ENCODE data around the gene AFG1L.

AFG1L gene

GRCh38 chr6:108421366-108421765, 126.5 kb downstream of the AFG1L start:
- no peak overlapping the region for H3K27ac ChIP-seq (ENCODE audit: low read depth, low read length)
- no peak overlapping the region for H3K56ac ChIP-seq (ENCODE audit: low read length)
- H2BK120ac ChIP-seq (ENCODE audit: low read depth, low read length), result no peak overlapping the region
- no peak overlapping the region for H3K9ac ChIP-seq (ENCODE audit: low read length)
- no peaks in the 10 kb centered on the region for H3K27me3 ChIP-seq (ENCODE audit: insufficient read depth, low read length, poor library complexity)
- H3K79me1 ChIP-seq (ENCODE audit: low read length), result no peaks in the 10 kb centered on the region
- H2BK15ac ChIP-seq (replicated peaks; ENCODE audit: low read depth), result no peak overlapping the region
- no peak overlapping the region for H4K8ac ChIP-seq (ENCODE audit: low read depth, low read length)
- no peaks in the 10 kb centered on the region for H3K79me2 ChIP-seq (ENCODE audit: control insufficient read depth, insufficient read depth, low read length)
- no peak for DNase-seq
- no peak overlapping the region for H4K5ac ChIP-seq (ENCODE audit: low read length)
- no peaks in the 10 kb centered on the region for H3K36me3 ChIP-seq (ENCODE audit: control insufficient read depth, insufficient read depth, low read length)
- H2AK5ac ChIP-seq (ENCODE audit: low read length), result no peak overlapping the region
- no peak overlapping the region for H2BK5ac ChIP-seq (ENCODE audit: low read length)
- H3K4me3 ChIP-seq (ENCODE audit: low read length), result no peak overlapping the region
- no CpG with 5 or more reads among the region's 6 CpGs for WGBS (ENCODE audit: extremely low coverage, insufficient coverage, low lambda C conversion rate)
- no peaks in the 10 kb centered on the region for H3K4me1 ChIP-seq (ENCODE audit: control insufficient read depth, low read depth, low read length)
- no peak overlapping the region for H3K4ac ChIP-seq (ENCODE audit: low read depth, low read length)
- no peak overlapping the region for H3K23ac ChIP-seq (ENCODE audit: low read length)
- H3K18ac ChIP-seq (ENCODE audit: low read length), result no peak overlapping the region
- no peak overlapping the region for H3K4me2 ChIP-seq (ENCODE audit: low read length)

- Histone ChIP-seq H3K4me1 (ENCODE audit: control insufficient read depth, low read depth, low read length) (no peaks in the 10 kb centered on the region), H4K8ac (ENCODE audit: low read depth, low read length) (no peak overlapping the region), H3K56ac (ENCODE audit: low read length) (no peak overlapping the region), H2AK5ac (ENCODE audit: low read length) (no peak overlapping the region), H2BK15ac (replicated peaks; ENCODE audit: low read depth) (no peak overlapping the region), H2BK120ac (ENCODE audit: low read depth, low read length) (no peak overlapping the region), H3K4me3 (ENCODE audit: low read length) (no peak overlapping the region), H3K27ac (ENCODE audit: low read depth, low read length) (no peak overlapping the region), H3K79me2 (ENCODE audit: control insufficient read depth, insufficient read depth, low read length) (no peaks in the 10 kb centered on the region), H3K23ac (ENCODE audit: low read length) (no peak overlapping the region), H3K79me1 (ENCODE audit: low read length) (no peaks in the 10 kb centered on the region), H3K27me3 (ENCODE audit: insufficient read depth, low read length, poor library complexity) (no peaks in the 10 kb centered on the region), H2BK5ac (ENCODE audit: low read length) (no peak overlapping the region), H3K18ac (ENCODE audit: low read length) (no peak overlapping the region), H3K4me2 (ENCODE audit: low read length) (no peak overlapping the region), H3K36me3 (ENCODE audit: control insufficient read depth, insufficient read depth, low read length) (no peaks in the 10 kb centered on the region), H4K5ac (ENCODE audit: low read length) (no peak overlapping the region), H3K9ac (ENCODE audit: low read length) (no peak overlapping the region), H3K4ac (ENCODE audit: low read depth, low read length) (no peak overlapping the region)
- WGBS (ENCODE audit: extremely low coverage, insufficient coverage, low lambda C conversion rate), result no CpG with 5 or more reads among the region's 1 CpG
- no peak for DNase-seq
These were observed 129.3 kb downstream of the AFG1L start for GRCh38 chr6:108423982-108424705.

GRCh38 chr6:108425428-108425827, 130.6 kb downstream of the AFG1L start:
- H4K8ac ChIP-seq (ENCODE audit: low read depth, low read length), result no peak overlapping the region
- WGBS (ENCODE audit: extremely low coverage, insufficient coverage, low lambda C conversion rate), result no CpG with 5 or more reads among the region's 2 CpGs
- H3K18ac ChIP-seq (ENCODE audit: low read length), result no peak overlapping the region
- no peak overlapping the region for H3K9ac ChIP-seq (ENCODE audit: low read length)
- H3K79me1 ChIP-seq (ENCODE audit: low read length), result no peaks in the 10 kb centered on the region
- H3K36me3 ChIP-seq (ENCODE audit: control insufficient read depth, insufficient read depth, low read length), result no peaks in the 10 kb centered on the region
- no peak overlapping the region for H3K23ac ChIP-seq (ENCODE audit: low read length)
- no peak overlapping the region for H3K56ac ChIP-seq (ENCODE audit: low read length)
- H2AK5ac ChIP-seq (ENCODE audit: low read length), result no peak overlapping the region
- no peak overlapping the region for H3K27ac ChIP-seq (ENCODE audit: low read depth, low read length)
- no peaks in the 10 kb centered on the region for H3K79me2 ChIP-seq (ENCODE audit: control insufficient read depth, insufficient read depth, low read length)
- H2BK15ac ChIP-seq (replicated peaks; ENCODE audit: low read depth), result no peak overlapping the region
- no peaks in the 10 kb centered on the region for H3K27me3 ChIP-seq (ENCODE audit: insufficient read depth, low read length, poor library complexity)
- H3K4me1 ChIP-seq (ENCODE audit: control insufficient read depth, low read depth, low read length), result no peaks in the 10 kb centered on the region
- H3K4me2 ChIP-seq (ENCODE audit: low read length), result no peak overlapping the region
- no peak overlapping the region for H3K4ac ChIP-seq (ENCODE audit: low read depth, low read length)
- DNase-seq, result no peak
- H4K5ac ChIP-seq (ENCODE audit: low read length), result no peak overlapping the region
- no peak overlapping the region for H2BK120ac ChIP-seq (ENCODE audit: low read depth, low read length)
- H2BK5ac ChIP-seq (ENCODE audit: low read length), result no peak overlapping the region
- H3K4me3 ChIP-seq (ENCODE audit: low read length), result no peak overlapping the region

- Histone ChIP-seq H2BK5ac (ENCODE audit: low read length) (no peak overlapping the region), H3K4me3 (ENCODE audit: low read length) (no peak overlapping the region), H3K4ac (ENCODE audit: low read depth, low read length) (no peak overlapping the region), H3K36me3 (ENCODE audit: control insufficient read depth, insufficient read depth, low read length) (no peaks in the 10 kb centered on the region), H3K9ac (ENCODE audit: low read length) (no peak overlapping the region), H3K18ac (ENCODE audit: low read length) (no peak overlapping the region), H3K56ac (ENCODE audit: low read length) (no peak overlapping the region), H2BK15ac (replicated peaks; ENCODE audit: low read depth) (no peak overlapping the region), H3K27me3 (ENCODE audit: insufficient read depth, low read length, poor library complexity) (no peaks in the 10 kb centered on the region), H3K4me2 (ENCODE audit: low read length) (no peak overlapping the region), H3K4me1 (ENCODE audit: control insufficient read depth, low read depth, low read length) (no peaks in the 10 kb centered on the region), H4K5ac (ENCODE audit: low read length) (no peak overlapping the region), H2AK5ac (ENCODE audit: low read length) (no peak overlapping the region), H3K23ac (ENCODE audit: low read length) (no peak overlapping the region), H2BK120ac (ENCODE audit: low read depth, low read length) (no peak overlapping the region), H3K79me2 (ENCODE audit: control insufficient read depth, insufficient read depth, low read length) (no peaks in the 10 kb centered on the region), H3K79me1 (ENCODE audit: low read length) (no peaks in the 10 kb centered on the region), H3K27ac (ENCODE audit: low read depth, low read length) (no peak overlapping the region), H4K8ac (ENCODE audit: low read depth, low read length) (no peak overlapping the region)
- no peak for DNase-seq
- no CpG with 5 or more reads among the region's 2 CpGs for WGBS (ENCODE audit: extremely low coverage, insufficient coverage, low lambda C conversion rate)
These were observed 137.3 kb downstream of the AFG1L start for GRCh38 chr6:108432143-108432542.

DNA sequence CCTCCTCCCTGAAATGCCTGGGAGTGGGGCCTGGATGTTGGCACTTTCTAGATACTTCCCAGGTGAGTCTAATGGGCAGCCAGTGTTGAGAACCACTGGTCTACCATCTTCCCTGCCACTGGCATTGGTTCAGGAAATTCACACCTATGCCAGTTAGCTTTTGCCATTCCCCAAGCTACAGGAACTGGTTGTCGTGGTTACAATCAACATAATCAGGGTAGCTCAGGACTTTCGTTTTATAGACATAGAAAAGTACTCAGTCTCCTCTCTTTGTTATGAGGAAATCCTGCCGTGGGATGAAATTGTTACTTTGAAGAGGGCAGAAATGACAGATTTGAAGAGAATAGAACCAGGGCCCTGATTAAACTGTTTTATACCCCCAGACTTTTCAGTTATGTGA, 137.9 kb downstream of the AFG1L start:
- Histone ChIP-seq H3K56ac (ENCODE audit: low read length) (no peak overlapping the region), H3K36me3 (ENCODE audit: control insufficient read depth, insufficient read depth, low read length) (no peaks in the 10 kb centered on the region), H3K27ac (ENCODE audit: low read depth, low read length) (no peak overlapping the region), H2AK5ac (ENCODE audit: low read length) (no peak overlapping the region), H3K79me2 (ENCODE audit: control insufficient read depth, insufficient read depth, low read length) (no peaks in the 10 kb centered on the region), H4K5ac (ENCODE audit: low read length) (no peak overlapping the region), H3K79me1 (ENCODE audit: low read length) (no peaks in the 10 kb centered on the region), H3K4ac (ENCODE audit: low read depth, low read length) (no peak overlapping the region), H3K27me3 (ENCODE audit: insufficient read depth, low read length, poor library complexity) (no peaks in the 10 kb centered on the region), H3K4me1 (ENCODE audit: control insufficient read depth, low read depth, low read length) (no peaks in the 10 kb centered on the region), H3K4me3 (ENCODE audit: low read length) (no peak overlapping the region), H4K8ac (ENCODE audit: low read depth, low read length) (no peak overlapping the region), H3K23ac (ENCODE audit: low read length) (no peak overlapping the region), H3K9ac (ENCODE audit: low read length) (no peak overlapping the region), H2BK120ac (ENCODE audit: low read depth, low read length) (no peak overlapping the region), H2BK15ac (replicated peaks; ENCODE audit: low read depth) (no peak overlapping the region), H3K4me2 (ENCODE audit: low read length) (no peak overlapping the region), H3K18ac (ENCODE audit: low read length) (no peak overlapping the region), H2BK5ac (ENCODE audit: low read length) (no peak overlapping the region)
- DNase-seq, result peak; percentile 16
- no CpG with 5 or more reads among the region's 3 CpGs for WGBS (ENCODE audit: extremely low coverage, insufficient coverage, low lambda C conversion rate)

DNA sequence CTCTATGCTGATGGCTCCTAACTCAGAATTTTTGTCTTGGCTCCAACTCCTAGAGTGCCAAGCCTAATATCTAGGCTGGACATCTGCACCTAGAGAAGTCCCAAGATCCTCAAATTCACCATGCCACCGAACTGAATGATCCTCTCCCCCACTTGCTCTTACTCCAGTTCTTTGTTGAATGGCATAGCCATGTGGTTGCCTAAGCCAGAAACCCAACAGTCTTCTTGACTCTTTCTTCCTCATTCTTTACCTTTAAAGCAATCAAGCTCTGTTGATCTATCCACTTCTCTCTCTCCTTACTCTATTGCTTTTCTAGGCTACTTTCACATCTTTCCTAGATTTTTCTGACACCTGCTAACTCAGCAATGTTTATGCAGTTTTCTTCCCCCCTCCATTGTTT, 139.4 kb downstream of the AFG1L start:
- Histone ChIP-seq H2BK5ac (ENCODE audit: low read length) (no peak overlapping the region), H4K8ac (ENCODE audit: low read depth, low read length) (no peak overlapping the region), H3K4ac (ENCODE audit: low read depth, low read length) (no peak overlapping the region), H2BK120ac (ENCODE audit: low read depth, low read length) (no peak overlapping the region), H3K27ac (ENCODE audit: low read depth, low read length) (no peak overlapping the region), H3K4me2 (ENCODE audit: low read length) (no peak overlapping the region), H3K4me3 (ENCODE audit: low read length) (no peak overlapping the region), H3K79me1 (ENCODE audit: low read length) (no peaks in the 10 kb centered on the region), H2AK5ac (ENCODE audit: low read length) (no peak overlapping the region), H3K36me3 (ENCODE audit: control insufficient read depth, insufficient read depth, low read length) (no peaks in the 10 kb centered on the region), H3K56ac (ENCODE audit: low read length) (no peak overlapping the region), H3K27me3 (ENCODE audit: insufficient read depth, low read length, poor library complexity) (no peaks in the 10 kb centered on the region), H3K4me1 (ENCODE audit: control insufficient read depth, low read depth, low read length) (no peaks in the 10 kb centered on the region), H2BK15ac (replicated peaks; ENCODE audit: low read depth) (no peak overlapping the region), H4K5ac (ENCODE audit: low read length) (no peak overlapping the region), H3K79me2 (ENCODE audit: control insufficient read depth, insufficient read depth, low read length) (no peaks in the 10 kb centered on the region), H3K18ac (ENCODE audit: low read length) (no peak overlapping the region), H3K9ac (ENCODE audit: low read length) (no peak overlapping the region), H3K23ac (ENCODE audit: low read length) (no peak overlapping the region)
- no peak for DNase-seq
- no CpG with 5 or more reads among the region's 1 CpG for WGBS (ENCODE audit: extremely low coverage, insufficient coverage, low lambda C conversion rate)

Data from mesendoderm (in vitro differentiated cells).